Posterior vena cava (tissue), 2 donors: ENCODE results near the gene ZBTB33. TPM values are rescaled to one million over a fixed set of nuclear protein-coding genes. Genes with fewer than 3 reads are reported as not detected.

ENCODE experiments used
- DNase-seq: peaks from one replicate; pipeline ENCODE4 v3.0.0-alpha.2; 2020; ENCODE audit warnings: low spot score
- intact Hi-C, 2 donors: fragments of 100-400 bp; cut with DNase I; formaldehyde crosslinking; loops; one replicate each; pipeline versions ENCODE4 v1.14.1 to v1.14.2; 2022 to 2023
- total RNA-seq, 2 donors: library from RNA; stranded (reverse); fragmentation: NEBNext Ultra II Directional; extraction: Animal tissue kit (Norgen Biotek cat#: 25700); gene quantifications; one replicate each; pipeline ENCODE4 v1.2.1, GENCODE V29; 2021
- donor health status: DM: yes; HTN: yes; CAD: no.
- donor health status: DM: yes; HTN: yes; CAD: no.

The ZBTB33 gene
- total RNA-seq, 2 donors from 2014 or later = 7.4 to 7.8 TPM

- intact Hi-C loops = no loop called here
- DNase-seq = no peak
Observed at GRCh38 chrX:120253784-120254183, 3.2 kb downstream of the ZBTB33 start.

- intact Hi-C loops = no loop called here
- no peak for DNase-seq
Observed at GRCh38 chrX:120260369-120260768, 9.8 kb downstream of the ZBTB33 start.

- DNase-seq = no peak
- intact Hi-C loops = no loop called here
Observed at GRCh38 chrX:120262859-120263708, 12.5 kb downstream of the ZBTB33 start.

GRCh38 chrX:120264341-120264740, 13.7 kb downstream of the ZBTB33 start:
- DNase-seq = no peak
- intact Hi-C loops = no loop called here

- DNase-seq = no peak
- intact Hi-C loops = no loop called here
Observed at GRCh38 chrX:120269373-120270035, 18.9 kb downstream of the ZBTB33 start.

DNA sequence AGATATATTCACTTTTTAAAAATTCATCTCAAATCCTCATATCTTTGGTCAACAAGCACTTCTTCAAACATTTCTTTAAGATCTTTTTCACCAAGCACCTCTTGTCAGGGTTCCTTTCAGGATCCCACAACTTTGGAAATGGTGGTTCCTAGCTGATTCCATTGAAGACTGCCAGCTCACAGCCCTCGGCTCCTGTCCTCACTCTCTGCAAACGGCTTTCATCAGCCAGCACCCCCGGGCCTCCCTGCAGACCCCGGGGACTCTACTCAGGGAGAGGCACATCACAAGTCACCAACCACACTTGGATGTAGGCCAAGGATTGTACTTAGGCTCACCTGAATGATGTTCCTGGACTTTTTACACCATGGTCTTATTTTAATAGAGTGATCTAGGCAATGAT, 20.0 kb downstream of the ZBTB33 start:
- DNase-seq = no peak
- intact Hi-C loops = no loop called here

- no peak for DNase-seq
- intact Hi-C loops = no loop called here
Observed at GRCh38 chrX:120271218-120271617, 20.6 kb downstream of the ZBTB33 start.

- intact Hi-C loops = no loop called here
- DNase-seq = no peak
Observed at GRCh38 chrX:120274145-120274544, 23.5 kb downstream of the ZBTB33 start.

GRCh38 chrX:120274958-120275357, 24.3 kb downstream of the ZBTB33 start:
- intact Hi-C loops = no loop called here
- DNase-seq = no peak

GRCh38 chrX:120281021-120281624, 30.5 kb downstream of the ZBTB33 start:
- intact Hi-C loops = loop anchor here in 1 of 2 donors (5.0 kb wide), 1 partner anchor 866 kb away; no protein-coding TSS in a partner anchor
- DNase-seq = no peak

DNA sequence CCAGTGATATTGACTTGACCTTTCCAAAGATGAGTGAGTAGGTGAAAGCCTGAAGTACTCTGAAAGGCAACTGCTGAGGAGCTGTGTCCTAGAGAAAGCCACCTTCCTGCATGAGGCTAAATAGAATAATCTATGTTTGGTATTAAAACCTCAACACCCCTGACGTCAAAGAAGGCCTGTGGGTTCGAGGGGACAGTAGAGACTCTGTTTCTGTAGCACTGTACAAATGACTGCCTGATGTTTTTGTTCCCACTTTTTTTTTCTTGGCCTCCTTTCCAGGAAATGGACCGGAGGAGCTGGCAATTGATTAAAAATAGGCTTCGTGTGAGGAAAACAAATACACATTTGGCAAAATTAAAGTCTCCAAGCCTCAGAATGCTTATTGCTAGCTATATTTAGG, 31.1 kb downstream of the ZBTB33 start:
- no peak for DNase-seq
- intact Hi-C loops = loop anchor here in 1 of 2 donors (5.0 kb wide), 1 partner anchor 866 kb away; no protein-coding TSS in a partner anchor

DNA sequence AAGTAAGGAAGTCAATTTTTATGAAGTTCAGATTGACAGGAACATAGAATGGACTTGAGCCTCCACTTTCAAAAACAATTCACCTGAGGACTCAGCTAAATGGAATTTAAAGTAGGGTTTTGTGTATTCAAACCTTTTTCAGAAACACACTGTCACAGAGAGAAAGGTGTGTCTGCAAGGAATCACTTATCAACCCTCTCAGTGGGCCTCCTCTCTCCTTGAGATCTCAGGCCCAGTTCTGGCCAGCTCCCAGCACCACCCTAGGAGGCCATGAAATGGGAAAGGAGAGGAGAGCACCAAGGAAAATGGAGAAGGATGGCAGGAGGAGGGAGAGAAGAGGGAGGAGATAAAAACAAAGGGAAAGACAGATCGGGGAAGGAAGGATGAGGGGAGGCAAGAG, 32.1 kb downstream of the ZBTB33 start:
- no peak for DNase-seq
- intact Hi-C loops = loop anchor here in 1 of 2 donors (5.0 kb wide), 1 partner anchor 865 kb away; no protein-coding TSS in a partner anchor

GRCh38 chrX:120286733-120287512, 36.3 kb downstream of the ZBTB33 start:
- no peak for DNase-seq
- intact Hi-C loops = no loop called here

DNA sequence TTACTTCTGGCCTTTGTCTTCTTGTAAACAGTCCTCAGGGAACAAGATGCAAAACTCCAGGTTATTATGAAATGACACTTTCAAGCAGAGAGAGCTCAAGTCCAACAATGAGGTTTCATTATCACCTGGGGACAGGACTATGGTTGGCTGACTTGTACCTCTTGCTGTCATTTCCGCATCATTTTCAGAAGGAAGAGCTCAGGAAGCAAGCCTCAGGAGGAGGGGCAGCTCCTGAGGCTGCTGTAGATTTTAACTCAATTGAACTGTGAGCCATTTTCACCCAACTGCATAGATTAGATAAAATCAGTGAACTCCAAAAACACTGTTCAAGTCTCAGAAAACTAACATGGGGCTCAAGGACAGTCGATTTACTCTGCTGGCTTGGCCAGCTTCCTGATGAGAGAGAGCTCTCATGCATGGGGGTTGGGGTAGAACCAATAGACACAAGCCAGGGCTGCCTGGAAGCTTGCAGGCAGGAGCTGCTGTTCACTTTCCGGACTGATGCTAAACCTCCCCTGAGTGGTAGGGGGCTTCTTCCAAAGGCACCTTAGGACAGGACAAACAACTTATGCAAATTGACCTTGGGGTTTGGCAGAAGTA, 37.0 kb downstream of the ZBTB33 start:
- DNase-seq = no peak
- intact Hi-C loops = no loop called here

DNA sequence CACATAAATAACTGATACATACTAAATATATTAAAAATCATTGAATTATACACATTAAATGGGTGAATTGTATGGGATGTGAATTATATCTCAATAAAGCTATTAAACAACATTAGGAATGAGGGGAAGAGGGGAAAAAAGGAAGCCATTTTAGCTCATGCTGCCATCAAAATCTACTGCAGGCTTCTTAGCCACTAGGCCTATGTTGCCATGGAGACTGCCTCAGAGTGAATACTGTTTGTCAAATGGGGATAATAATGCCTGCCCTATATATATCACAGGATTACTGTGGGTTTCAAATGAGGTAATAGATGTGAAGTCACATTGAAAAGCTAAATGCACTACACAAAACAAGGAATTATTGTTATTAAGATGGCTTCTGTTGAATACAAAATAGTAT, 39.5 kb downstream of the ZBTB33 start:
- no peak for DNase-seq
- intact Hi-C loops = loop anchor here in 1 of 2 donors (10.0 kb wide), 1 partner anchor 1165 kb away; no protein-coding TSS in a partner anchor

DNA sequence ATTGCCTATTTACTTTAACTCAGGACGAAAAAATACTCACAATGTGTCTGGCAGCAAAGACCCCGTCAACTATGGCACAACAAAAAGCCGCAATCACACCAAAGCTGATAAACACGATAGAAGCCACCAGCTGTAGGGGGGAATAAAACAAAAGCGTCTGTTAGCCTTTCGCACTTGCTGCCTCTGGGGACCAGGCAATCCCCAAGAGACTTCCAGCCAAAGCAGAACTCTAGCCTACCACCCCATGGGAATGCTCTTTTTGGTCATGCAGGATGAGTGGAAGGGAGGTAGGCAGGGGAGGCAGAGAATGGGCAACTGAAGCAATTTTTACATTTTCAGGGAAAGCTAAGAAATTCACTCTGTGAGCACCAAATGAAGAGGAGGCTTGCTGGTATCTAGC, 40.6 kb downstream of the ZBTB33 start:
- no peak for DNase-seq

DNA sequence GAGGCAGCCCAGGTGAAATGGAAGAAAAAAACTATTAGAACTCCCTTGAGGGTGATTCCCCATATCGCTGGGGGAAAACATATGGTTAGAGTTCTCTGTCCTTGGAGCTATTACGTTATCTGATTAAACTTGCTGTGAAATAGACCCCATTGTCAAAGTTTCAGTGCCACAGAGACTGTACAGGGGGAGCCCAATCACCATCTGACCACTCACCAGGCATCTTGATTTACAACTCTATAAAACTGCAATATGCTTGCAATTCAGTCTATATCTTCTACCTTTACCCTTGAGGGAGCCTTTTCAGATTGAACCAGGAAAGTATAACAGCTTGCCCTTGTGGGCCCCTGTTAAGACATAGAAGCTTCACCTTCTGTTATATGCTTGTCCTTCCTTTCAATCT, 42.4 kb downstream of the ZBTB33 start:
- intact Hi-C loops = loop anchor here in 1 of 2 donors (10.0 kb wide), 1 partner anchor 1162 kb away; no protein-coding TSS in a partner anchor
- no peak for DNase-seq

More for the DNA sequence above, 40.6 kb downstream of the ZBTB33 start:
- intact Hi-C loops = loop anchor here in 1 of 2 donors (10.0 kb wide), 1 partner anchor 1164 kb away; no protein-coding TSS in a partner anchor

- no peak for DNase-seq
- intact Hi-C loops = loop anchor here in 1 of 2 donors (10.0 kb wide), 1 partner anchor 1160 kb away; no protein-coding TSS in a partner anchor
Observed at GRCh38 chrX:120294651-120295050, 44.0 kb downstream of the ZBTB33 start.

DNA sequence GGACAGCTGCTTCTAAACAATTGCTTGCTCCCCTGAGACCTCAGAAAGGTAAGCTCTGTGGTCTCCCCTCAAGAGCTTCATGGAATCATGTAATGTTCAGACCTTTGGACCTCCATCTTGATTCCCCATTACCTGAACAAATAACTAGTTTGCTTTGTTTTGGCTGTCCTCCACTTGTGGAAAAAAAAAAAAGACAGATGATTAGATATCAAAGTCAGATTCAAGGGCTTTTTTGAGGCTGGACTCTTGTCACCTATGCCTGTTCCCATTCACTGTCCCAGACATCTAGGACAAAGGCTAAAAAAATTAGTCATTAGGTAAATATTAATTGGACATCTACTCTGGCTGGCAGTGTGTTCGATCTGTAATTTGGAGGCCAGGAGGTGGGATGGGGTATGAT, 47.3 kb downstream of the ZBTB33 start:
- intact Hi-C loops = loop anchor here in 1 of 2 donors (10.0 kb wide), 1 partner anchor 1157 kb away; no protein-coding TSS in a partner anchor
- no peak for DNase-seq
